K562 (cell line): ENCODE measurements around the gene PPM1F. TPM values are rescaled to one million over a fixed set of nuclear protein-coding genes. Genes with fewer than 3 reads are reported as not detected.
A peak's percentile ranks its signal among the peaks of the same experiment; 100 is the strongest.

Source experiments
- AFF1 ChIP-seq, 2 experiments: fragments of 450-650 bp; IDR thresholded peaks; 2 replicates each; pipeline ENCODE4 v1.6.1; 2018; ENCODE audit warnings: mild to moderate bottlenecking in 2 of 2, low read depth in 1 of 2; ENCODE audit not compliant: partially characterized antibody in 2 of 2
- CEBPB ChIP-seq: fragments of 450-650 bp; IDR thresholded peaks from 2 replicates; pipeline ENCODE4 v1.6.1; 2016; ENCODE audit warnings: missing genetic modification characterization, missing compliant biosample characterization
- MEF2D ChIP-seq: conservative IDR thresholded peaks from 2 replicates; pipeline ENCODE4 v1.6.1; 2016; ENCODE audit warnings: low read depth, missing genetic modification characterization, missing compliant biosample characterization
- NUFIP1 ChIP-seq: fragments of 450-650 bp; IDR thresholded peaks from 2 replicates; pipeline ENCODE4 v1.6.1; 2018; ENCODE audit not compliant: partially characterized antibody
- PHF8 ChIP-seq: fragments of 200-600 bp; sonication (generic); IDR thresholded peaks from 2 replicates; pipeline ENCODE4 v1.6.1; 2012; ENCODE audit warnings: mixed run types, mild to moderate bottlenecking, inconsistent platforms, low read length, moderate library complexity, borderline replicate concordance
- PKNOX1 ChIP-seq: fragments of 450-650 bp; IDR thresholded peaks from 2 replicates; pipeline ENCODE4 v1.6.1; 2016
- POLR2H ChIP-seq: IDR thresholded peaks from 2 replicates; pipeline ENCODE4 v1.6.1; 2016; ENCODE audit warnings: missing genetic modification characterization, low read depth, mild to moderate bottlenecking, control low read depth, missing compliant biosample characterization, moderate library complexity
- ZNF212 ChIP-seq: fragments of 450-650 bp; formaldehyde crosslinking; IDR thresholded peaks from 2 replicates; pipeline ENCODE4 v1.4.0; 2020; ENCODE audit warnings: mild to moderate bottlenecking
- ZNF282 ChIP-seq: sonication (generic); formaldehyde crosslinking; IDR thresholded peaks from 2 replicates; pipeline ENCODE4 v1.8.1; 2023; ENCODE audit warnings: missing genetic modification reagents
- ZNF583 ChIP-seq: fragments of 250-450 bp; sonication (Bioruptor Pico); IDR thresholded peaks from 2 replicates; pipeline ENCODE4 v1.4.0; 2020
- ZNF778 ChIP-seq: fragments of 450-650 bp; formaldehyde crosslinking; IDR thresholded peaks from 2 replicates; pipeline ENCODE4 v1.4.0; 2020; ENCODE audit warnings: mild to moderate bottlenecking, moderate library complexity
- polyA plus RNA-seq, 8 experiments: library from polyadenylated mRNA; depleted of rRNA in 4 of 8; stranded (reverse) in 5 of 8; unstranded in 3 of 8; fragments of >200 nt; fragmentation: Nextera tagmentation in 2 of 8; fragmentation: Illumina TruSeq in 1 of 8; extraction: Ambion mirVana in 2 of 8; extraction: Trizol in 1 of 8; gene quantifications; 2 replicates each; pipeline versions ENCODE4 v1.2.1 to v1.2.3, GENCODE V29; 2011 to 2014; ENCODE audit warnings: inconsistent platforms in 1 of 8, missing spikeins in 1 of 8
- total RNA-seq, 7 experiments: library from RNA; depleted of rRNA in 6 of 7; stranded (reverse); fragments of >200 nt in 6 of 7; fragmentation: Illumina TruSeq in 2 of 7; extraction: Trizol in 2 of 7; gene quantifications; 2 replicates each; pipeline versions ENCODE4 v1.2.1 to v1.2.3, GENCODE V29; 2011 to 2021; ENCODE audit warnings: low replicate concordance in 1 of 7
- TF ChIP-seq, protein P1 (sequence below): fragments of 250-450 bp; sonication (Bioruptor Pico); IDR thresholded peaks from 2 replicates; pipeline ENCODE4 v1.4.0; 2020
- TF ChIP-seq, protein P2 (sequence below): fragments of 450-650 bp; formaldehyde crosslinking; IDR thresholded peaks from 2 replicates; pipeline ENCODE4 v1.4.0; 2020; ENCODE audit warnings: mild to moderate bottlenecking, moderate library complexity

Gene PPM1F
- total and polyA plus RNA-seq, 9 of the 15 experiments (the other 6 are each of a cell fraction or from before 2014, with no cell fraction given), result 2.1 to 159 (median 64.0) TPM

- TF ChIP-seq, protein P1, sequence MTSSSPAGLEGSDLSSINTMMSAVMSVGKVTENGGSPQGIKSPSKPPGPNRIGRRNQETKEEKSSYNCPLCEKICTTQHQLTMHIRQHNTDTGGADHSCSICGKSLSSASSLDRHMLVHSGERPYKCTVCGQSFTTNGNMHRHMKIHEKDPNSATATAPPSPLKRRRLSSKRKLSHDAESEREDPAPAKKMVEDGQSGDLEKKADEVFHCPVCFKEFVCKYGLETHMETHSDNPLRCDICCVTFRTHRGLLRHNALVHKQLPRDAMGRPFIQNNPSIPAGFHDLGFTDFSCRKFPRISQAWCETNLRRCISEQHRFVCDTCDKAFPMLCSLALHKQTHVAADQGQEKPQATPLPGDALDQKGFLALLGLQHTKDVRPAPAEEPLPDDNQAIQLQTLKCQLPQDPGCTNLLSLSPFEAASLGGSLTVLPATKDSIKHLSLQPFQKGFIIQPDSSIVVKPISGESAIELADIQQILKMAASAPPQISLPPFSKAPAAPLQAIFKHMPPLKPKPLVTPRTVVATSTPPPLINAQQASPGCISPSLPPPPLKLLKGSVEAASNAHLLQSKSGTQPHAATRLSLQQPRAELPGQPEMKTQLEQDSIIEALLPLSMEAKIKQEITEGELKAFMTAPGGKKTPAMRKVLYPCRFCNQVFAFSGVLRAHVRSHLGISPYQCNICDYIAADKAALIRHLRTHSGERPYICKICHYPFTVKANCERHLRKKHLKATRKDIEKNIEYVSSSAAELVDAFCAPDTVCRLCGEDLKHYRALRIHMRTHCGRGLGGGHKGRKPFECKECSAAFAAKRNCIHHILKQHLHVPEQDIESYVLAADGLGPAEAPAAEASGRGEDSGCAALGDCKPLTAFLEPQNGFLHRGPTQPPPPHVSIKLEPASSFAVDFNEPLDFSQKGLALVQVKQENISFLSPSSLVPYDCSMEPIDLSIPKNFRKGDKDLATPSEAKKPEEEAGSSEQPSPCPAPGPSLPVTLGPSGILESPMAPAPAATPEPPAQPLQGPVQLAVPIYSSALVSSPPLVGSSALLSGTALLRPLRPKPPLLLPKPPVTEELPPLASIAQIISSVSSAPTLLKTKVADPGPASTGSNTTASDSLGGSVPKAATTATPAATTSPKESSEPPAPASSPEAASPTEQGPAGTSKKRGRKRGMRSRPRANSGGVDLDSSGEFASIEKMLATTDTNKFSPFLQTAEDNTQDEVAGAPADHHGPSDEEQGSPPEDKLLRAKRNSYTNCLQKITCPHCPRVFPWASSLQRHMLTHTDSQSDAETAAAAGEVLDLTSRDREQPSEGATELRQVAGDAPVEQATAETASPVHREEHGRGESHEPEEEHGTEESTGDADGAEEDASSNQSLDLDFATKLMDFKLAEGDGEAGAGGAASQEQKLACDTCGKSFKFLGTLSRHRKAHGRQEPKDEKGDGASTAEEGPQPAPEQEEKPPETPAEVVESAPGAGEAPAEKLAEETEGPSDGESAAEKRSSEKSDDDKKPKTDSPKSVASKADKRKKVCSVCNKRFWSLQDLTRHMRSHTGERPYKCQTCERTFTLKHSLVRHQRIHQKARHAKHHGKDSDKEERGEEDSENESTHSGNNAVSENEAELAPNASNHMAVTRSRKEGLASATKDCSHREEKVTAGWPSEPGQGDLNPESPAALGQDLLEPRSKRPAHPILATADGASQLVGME (CRISPR knock-in tag), result no peak
- TF ChIP-seq ZNF583 (CRISPR knock-in tag), result 0 out of 2 replicates have a peak, but pooled peaks have one; percentile 9
- TF ChIP-seq PKNOX1, result no peak
- no peak for TF ChIP-seq MEF2D
- TF ChIP-seq ZNF778 (CRISPR knock-in tag), result no peak
- 0 out of 2 replicates have a peak, but pooled peaks have one; percentile 78 for TF ChIP-seq ZNF282 (CRISPR knock-in tag)
- no peak for TF ChIP-seq POLR2H (tag)
- TF ChIP-seq ZNF212 (CRISPR knock-in tag), result no peak
- TF ChIP-seq, protein P2, sequence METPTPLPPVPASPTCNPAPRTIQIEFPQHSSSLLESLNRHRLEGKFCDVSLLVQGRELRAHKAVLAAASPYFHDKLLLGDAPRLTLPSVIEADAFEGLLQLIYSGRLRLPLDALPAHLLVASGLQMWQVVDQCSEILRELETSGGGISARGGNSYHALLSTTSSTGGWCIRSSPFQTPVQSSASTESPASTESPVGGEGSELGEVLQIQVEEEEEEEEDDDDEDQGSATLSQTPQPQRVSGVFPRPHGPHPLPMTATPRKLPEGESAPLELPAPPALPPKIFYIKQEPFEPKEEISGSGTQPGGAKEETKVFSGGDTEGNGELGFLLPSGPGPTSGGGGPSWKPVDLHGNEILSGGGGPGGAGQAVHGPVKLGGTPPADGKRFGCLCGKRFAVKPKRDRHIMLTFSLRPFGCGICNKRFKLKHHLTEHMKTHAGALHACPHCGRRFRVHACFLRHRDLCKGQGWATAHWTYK (CRISPR knock-in tag), result 0 out of 2 replicates have a peak, but pooled peaks have one; percentile 29
- TF ChIP-seq CEBPB (tag), result no peak
- no peak for TF ChIP-seq NUFIP1
- peak; percentile 23; the same call in 1 of the 2 replicates for TF ChIP-seq PHF8
- no peak for TF ChIP-seq AFF1 (IDR thresholded peaks at IDR 0.05; ENCODE audit: low read depth in 1 of 2, partially characterized antibody in 2 of 2)
Measured at GRCh38 chr22:21960200-21961126, 7.8 kb upstream of the PPM1F start (continued).
